Endothelial cell of umbilical vein (primary cell): ENCODE data around the gene ARFGEF3. TPM values are rescaled to one million over a fixed set of nuclear protein-coding genes. Genes with fewer than 3 reads are reported as not detected.

ENCODE experiments used
- BruUV-seq: library from RNA; stranded (reverse); fragments of 400-500 nt; replicated peaks from 2 replicates; lab custom pipeline; 2021; lab: Mats Ljungman, UMichigan
- CTCF ChIA-PET: fragments of 300-600, 350-600 bp; sonication (Branson Sonifier 250); formaldehyde crosslinking; loops from one replicate; lab custom pipeline; 2021; ENCODE audit warnings: antibody characterized with exemption, inconsistent platforms; lab: Charles Lee
- POLR2A ChIA-PET: fragments of 300-600, 350-600 bp; sonication (Branson Sonifier 250); formaldehyde crosslinking; loops from one replicate; lab custom pipeline; 2021; ENCODE audit warnings: antibody characterized with exemption, inconsistent platforms; lab: Charles Lee
- DNase-seq: peaks from one replicate; pipeline ENCODE4 v3.0.0-alpha.2; 2011; ENCODE audit warnings: low read depth, low spot score
- FAIRE-seq: peaks from 2 replicates; lab custom pipeline; 2011; peaks lifted over from hg19 to GRCh38; lab: Jason Lieb, UNC
- H2AFZ ChIP-seq: 2 replicates; pipeline ENCODE4 v1.6.0; 2012; ENCODE audit warnings: low read depth, low read length, control low read depth, inconsistent platforms
- H3K27ac ChIP-seq: 2 replicates; pipeline ENCODE4 v1.5.1; 2011; ENCODE audit warnings: low read depth, mild to moderate bottlenecking, control low read depth, low read length, moderate library complexity; ENCODE audit not compliant: insufficient read depth
- H3K27me3 ChIP-seq, 2 experiments: 2 replicates each; pipeline versions ENCODE4 v1.6.0 to v1.6.1; 2011; ENCODE audit warnings: low read length in 2 of 2, mixed read lengths in 1 of 2; ENCODE audit not compliant: control insufficient read depth in 2 of 2, insufficient read depth in 2 of 2
- H3K36me3 ChIP-seq, 2 experiments: 2 replicates in 1 of 2; 3 replicates in 1 of 2; pipeline ENCODE4 v1.5.1; 2011; ENCODE audit warnings: low read length in 2 of 2, mild to moderate bottlenecking in 1 of 2, moderate library complexity in 1 of 2; ENCODE audit not compliant: control insufficient read depth in 2 of 2, insufficient read depth in 2 of 2; ENCODE audit errors: extremely low read depth in 1 of 2
- H3K4me1 ChIP-seq: 3 replicates; pipeline ENCODE4 v1.5.1; 2011; ENCODE audit warnings: mild to moderate bottlenecking, low read length; ENCODE audit not compliant: control insufficient read depth, insufficient read depth; ENCODE audit errors: extremely low read depth
- H3K4me2 ChIP-seq: 2 replicates; pipeline ENCODE4 v1.6.1; 2011; ENCODE audit warnings: low read length, control low read depth, mixed read lengths; ENCODE audit not compliant: insufficient read depth
- H3K4me3 ChIP-seq, 3 experiments: fragments of 200-600 bp in 1 of 3; sonication (generic), shearing (Covaris generic) in 1 of 3; replicated peaks in 1 of 3; 2 replicates each; pipeline ENCODE4 v1.5.1; 2011 to 2016; ENCODE audit warnings: control low read depth in 3 of 3, low read length in 3 of 3, mild to moderate bottlenecking in 2 of 3, inconsistent platforms in 1 of 3, low read depth in 1 of 3, moderate library complexity in 1 of 3; ENCODE audit not compliant: insufficient read depth in 1 of 3
- H3K79me2 ChIP-seq: 2 replicates; pipeline ENCODE4 v1.6.0; 2012; ENCODE audit warnings: low read length, inconsistent platforms; ENCODE audit not compliant: control insufficient read depth, insufficient read depth
- H3K9ac ChIP-seq: replicated peaks from 2 replicates; pipeline ENCODE3; 2011; ENCODE audit warnings: low read length, control low read depth; ENCODE audit not compliant: insufficient read depth; ENCODE audit errors: extremely low read depth
- H3K9me1 ChIP-seq: replicated peaks from 3 replicates; pipeline ENCODE4 v1.6.0; 2011; ENCODE audit warnings: mild to moderate bottlenecking, low read length; ENCODE audit not compliant: control insufficient read depth, insufficient read depth; ENCODE audit errors: extremely low read depth
- H3K9me3 ChIP-seq: replicated peaks from 2 replicates; pipeline ENCODE4 v1.5.1; 2012; ENCODE audit warnings: low read length, inconsistent platforms; ENCODE audit not compliant: control insufficient read depth, insufficient read depth
- H4K20me1 ChIP-seq: replicated peaks from 2 replicates; pipeline ENCODE3; 2011; ENCODE audit warnings: mild to moderate bottlenecking, low read length; ENCODE audit not compliant: control insufficient read depth, insufficient read depth; ENCODE audit errors: extremely low read depth
- CTCF ChIP-seq, 2 donors: IDR thresholded peaks; 1 replicate in 1 of 2; 2 replicates in 1 of 2; pipeline ENCODE4 v1.5.1; 2011; ENCODE audit warnings: low read length in 2 of 2, mild to moderate bottlenecking in 2 of 2, moderate library complexity in 2 of 2, control low read depth in 1 of 2, inconsistent platforms in 1 of 2, low read depth in 1 of 2; ENCODE audit not compliant: insufficient read depth in 1 of 2; ENCODE audit errors: extremely low read depth in 1 of 2
- EZH2 ChIP-seq: IDR thresholded peaks from 2 replicates; pipeline ENCODE4 v1.6.1; 2012; ENCODE audit warnings: borderline replicate concordance, low read depth, mild to moderate bottlenecking, moderate library complexity, low read length, inconsistent platforms; ENCODE audit not compliant: severe bottlenecking
- FOS ChIP-seq: IDR thresholded peaks from 2 replicates; pipeline ENCODE4 v1.6.1; 2011; ENCODE audit warnings: mild to moderate bottlenecking, low read length, moderate library complexity, borderline replicate concordance; ENCODE audit not compliant: insufficient read depth
- GATA2 ChIP-seq: IDR thresholded peaks from 2 replicates; pipeline ENCODE4 v1.7.0; 2011; ENCODE audit warnings: low read depth, mild to moderate bottlenecking, moderate library complexity, mixed read lengths, low read length; ENCODE audit not compliant: insufficient read length, insufficient read depth
- JUN ChIP-seq: IDR thresholded peaks from 2 replicates; pipeline ENCODE4 v1.6.1; 2011; ENCODE audit warnings: borderline replicate concordance, low read depth; ENCODE audit not compliant: insufficient read length, insufficient read depth
- MAX ChIP-seq: IDR thresholded peaks from 2 replicates; pipeline ENCODE4 v1.6.1; 2011; ENCODE audit not compliant: insufficient read depth, insufficient read length
- MYC ChIP-seq: IDR thresholded peaks from one replicate; pipeline ENCODE4 v1.6.1; 2011; ENCODE audit warnings: mild to moderate bottlenecking, low read depth, low read length
- POLR2A ChIP-seq: IDR thresholded peaks from 2 replicates; pipeline ENCODE4 v1.6.1; 2012; ENCODE audit warnings: low read depth, mild to moderate bottlenecking, control low read depth, low read length
- POLR2AphosphoS5 ChIP-seq: IDR thresholded peaks from 2 replicates; pipeline ENCODE4 v1.6.1; 2012; ENCODE audit warnings: low read depth, mild to moderate bottlenecking, control low read depth, low read length, moderate library complexity; ENCODE audit not compliant: insufficient read depth
- dilution Hi-C: fragments of 300-500 bp; cut with MboI; formaldehyde crosslinking; loops from one replicate; pipeline ENCODE4 v1.15.0; 2019; ENCODE audit warnings: low sequenced_read_pairs; ENCODE audit not compliant: extremely low pct_ligation_motif_present
- intact Hi-C: fragments of 100-400 bp; cut with micrococcal nuclease; formaldehyde crosslinking; loops from one replicate; pipeline ENCODE4 v1.10.0; 2022
- polyA plus RNA-seq, 4 experiments: library from polyadenylated mRNA; depleted of rRNA in 3 of 4; stranded (reverse) in 3 of 4; unstranded in 1 of 4; fragments of >200 nt; gene quantifications; 2 replicates each; pipeline versions ENCODE4 v1.2.1 to v1.2.3, GENCODE V29; 2011 to 2012; ENCODE audit warnings: missing spikeins in 1 of 4
- total RNA-seq: library from RNA; stranded (reverse); gene quantifications from 2 replicates; pipeline ENCODE4 v1.2.3, GENCODE V29; 2021

Gene ARFGEF3
- total and polyA plus RNA-seq, 2 donors (not counting 3 experiments of a cell fraction or from before 2014, with no cell fraction given): 1.3 to 7.3 TPM

DNA sequence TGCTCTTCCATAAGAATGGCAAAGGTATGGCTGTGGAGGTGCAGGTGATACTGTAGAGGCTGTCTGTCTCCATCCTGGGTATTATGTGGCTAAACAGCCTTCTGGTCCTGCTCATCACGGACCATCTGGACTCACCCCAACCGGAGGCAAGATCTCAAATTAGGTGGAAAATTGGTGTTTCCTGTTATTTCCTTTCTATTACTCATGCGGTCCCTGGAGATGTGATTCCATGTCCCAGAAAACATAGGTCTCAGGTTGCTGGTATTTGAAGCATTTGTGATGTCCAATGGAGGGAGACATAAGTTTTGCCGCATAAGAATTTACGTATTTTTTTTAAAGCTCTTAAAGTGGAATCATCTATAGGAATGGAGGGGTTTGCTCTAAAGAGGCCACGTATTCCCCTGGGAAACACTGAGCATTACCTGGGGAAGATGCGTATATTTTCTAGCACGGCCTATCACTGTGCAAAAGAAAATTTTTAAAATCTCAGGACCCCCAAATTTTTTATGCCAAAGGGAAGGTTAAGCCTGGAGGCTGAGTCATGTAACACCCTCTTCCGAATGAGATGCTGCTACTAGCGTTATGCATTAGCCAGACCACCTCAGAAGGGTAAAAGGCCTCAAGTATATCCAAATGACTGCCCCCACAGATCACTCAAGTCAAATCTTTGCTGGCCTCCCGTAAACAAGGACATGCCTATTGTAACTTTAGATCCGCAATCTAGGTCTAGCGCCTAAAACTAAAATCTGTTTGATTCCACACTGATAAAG, 78.9 kb downstream of the ARFGEF3 start:
- H3K4me2 ChIP-seq: no peak overlapping the region
- H3K4me3 ChIP-seq: no peak overlapping the region
- DNase-seq: no peak
- H2AFZ ChIP-seq: no peak overlapping the region
- ChIA-PET POLR2A (no interaction called here), CTCF (interaction anchor here (1.3 kb wide), 1 partner anchor 9 kb away, joined by 3 read pairs; no protein-coding TSS in a partner anchor)
- H3K9me1 ChIP-seq: no peaks in the 10 kb centered on the region
- intact Hi-C loops (no loop called here), dilution Hi-C loops (no loop called here)
- no peaks in the 10 kb centered on the region for H4K20me1 ChIP-seq
- no peaks in the 10 kb centered on the region for H3K9me3 ChIP-seq
- no peak for FAIRE-seq
- no TSS peak for BruUV-seq
- H3K27ac ChIP-seq: no peak overlapping the region
- H3K9ac ChIP-seq: no peak overlapping the region
- H3K36me3 ChIP-seq: no peaks in the 10 kb centered on the region
- no peak for TF ChIP-seq POLR2A
- TF ChIP-seq FOS: no peak
- no peak for TF ChIP-seq JUN
- no peak for TF ChIP-seq EZH2
- no peak for TF ChIP-seq MAX
- TF ChIP-seq MYC: no peak
- no peak for TF ChIP-seq GATA2
- TF ChIP-seq POLR2AphosphoS5: no peak
- TF ChIP-seq CTCF (IDR thresholded peaks at IDR 0.05; ENCODE audit: extremely low read depth in 1 of 2, insufficient read depth in 1 of 2, low read depth in 1 of 2, low read length in 2 of 2): no peak
- no peaks in the 10 kb centered on the region for H3K4me1 ChIP-seq
- no peaks in the 10 kb centered on the region for H3K27me3 ChIP-seq
- no peaks in the 10 kb centered on the region for H3K79me2 ChIP-seq
